Right lobe of liver (tissue), 6 donors: ENCODE results near the gene TVP23C. TPM values are rescaled to one million over a fixed set of nuclear protein-coding genes. Genes with fewer than 3 reads are reported as not detected.

Experiments used
- ATAC-seq, 4 donors: fragments of 200-7000 bp; cut with Tn5 transposase; one replicate each; pipeline ENCODE4 v1.9.1; 2020; ENCODE audit warnings: mild to moderate bottlenecking in 4 of 4, moderate library complexity in 4 of 4
- DNase-seq, 3 donors: peaks; one replicate each; pipeline ENCODE4 v3.0.0-alpha.2; 2020
- H3K27ac ChIP-seq, 3 donors: fragments of 200-600 bp; one replicate each; pipeline ENCODE4 v1.8.0; 2022
- H3K27me3 ChIP-seq, 2 donors: fragments of 200-600 bp; one replicate each; pipeline ENCODE4 v1.8.0; 2022
- H3K36me3 ChIP-seq, 4 donors: fragments of 200-600 bp; sonication (generic) in 1 of 4; one replicate each; pipeline versions ENCODE4 v1.5.1 to v1.8.0; 2017 to 2022; ENCODE audit warnings: control low read depth in 1 of 4
- H3K4me1 ChIP-seq, 4 donors: fragments of 200-600 bp; sonication (generic) in 1 of 4; one replicate each; pipeline versions ENCODE4 v1.5.1 to v1.8.0; 2017 to 2022; ENCODE audit warnings: control low read depth in 1 of 4
- H3K4me3 ChIP-seq, 3 donors: fragments of 200-600 bp; one replicate each; pipeline ENCODE4 v1.8.0; 2022
- H3K9me3 ChIP-seq, 4 donors: fragments of 200-600 bp; sonication (generic) in 1 of 4; one replicate each; pipeline versions ENCODE4 v1.5.1 to v1.8.0; 2017 to 2022; ENCODE audit warnings: control low read depth in 1 of 4
- POLR2A ChIP-seq: fragments of 450-650 bp; IDR thresholded peaks from one replicate; pipeline ENCODE4 v1.6.1; 2017; ENCODE audit warnings: antibody characterized with exemption, mild to moderate bottlenecking
- WGBS: methylation state at CpG from one replicate; pipeline ENCODE4 v1.1.6; 2018; ENCODE audit warnings: low coverage, low lambda C conversion rate; ENCODE audit not compliant: insufficient coverage; ENCODE audit errors: missing lambda C conversion rate; 5-methylcytosine and 5-hydroxymethylcytosine counted together
- intact Hi-C, 2 donors: fragments of 100-400 bp; cut with DNase I; formaldehyde crosslinking; loops; one replicate each; pipeline versions ENCODE4 v1.11.2 to v1.14.1; 2022
- total RNA-seq, 6 experiments: library from RNA; depleted of rRNA in 2 of 6; stranded (reverse); fragments of >200 nt in 2 of 6; fragmentation: NEBNext Ultra II Directional in 3 of 6; extraction: Animal tissue kit (Norgen Biotek cat#: 25700) in 3 of 6; gene quantifications; one replicate each; pipeline versions ENCODE4 v1.1.0 to v1.2.4, GENCODE V29; 2016 to 2023
- TF ChIP-seq, protein P1 (sequence below), 4 donors: fragments of 200-600 bp in 3 of 4; fragments of 450-650 bp in 1 of 4; IDR thresholded peaks; one replicate each; pipeline versions ENCODE4 v1.5.1 to v1.8.0; 2016 to 2022; ENCODE audit warnings: antibody characterized with exemption in 4 of 4, mild to moderate bottlenecking in 2 of 4
- donor health status: DM: no; HTN: yes; CAD: no.
- donor health status: DM: no; HTN: no; CAD: no.
- donor health status: DM: no; HTN: no; CAD: no.
- donor health status: DM: no; HTN: yes; CAD: no.
- donor health status: DM: no; HTN: yes; CAD: no.

Gene TVP23C
- total RNA-seq, 6 experiments from 2014 or later, result 3.5 to 6.5 (median 4.7) TPM

DNA sequence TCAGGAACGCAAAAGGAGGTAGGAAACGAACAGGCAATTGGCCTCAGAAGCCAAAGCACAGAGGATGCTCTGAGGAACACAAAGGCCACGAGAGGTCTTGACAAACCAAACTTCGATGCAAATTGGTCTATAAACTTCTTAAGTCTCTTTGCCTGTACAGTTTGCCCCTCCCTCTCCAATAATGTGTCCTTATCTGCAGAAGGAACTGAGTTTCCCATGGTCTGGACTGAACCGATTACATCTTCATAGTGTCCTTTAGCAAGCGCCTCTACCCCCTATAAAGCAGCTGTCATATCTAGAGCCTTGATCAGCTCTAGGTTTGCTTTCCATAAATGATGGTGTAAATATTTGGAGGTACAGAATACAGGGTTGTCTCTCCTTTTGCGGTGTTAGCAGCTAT is 92.7 kb downstream of the TVP23C start:
- 66% methylated on average over 7 of the region's 7 CpGs for WGBS
- no peak overlapping the region for H3K4me3 ChIP-seq
- no peak overlapping the region for H3K27ac ChIP-seq
- ATAC-seq (no peak), DNase-seq (no peak)
- no peaks in the 10 kb centered on the region for H3K9me3 ChIP-seq
- intact Hi-C loops, result no loop called here
- no peaks in the 10 kb centered on the region for H3K36me3 ChIP-seq
- H3K27me3 ChIP-seq, result no peaks in the 10 kb centered on the region
- no peaks in the 10 kb centered on the region for H3K4me1 ChIP-seq
- TF ChIP-seq POLR2A, result no peak
- TF ChIP-seq, protein P1, sequence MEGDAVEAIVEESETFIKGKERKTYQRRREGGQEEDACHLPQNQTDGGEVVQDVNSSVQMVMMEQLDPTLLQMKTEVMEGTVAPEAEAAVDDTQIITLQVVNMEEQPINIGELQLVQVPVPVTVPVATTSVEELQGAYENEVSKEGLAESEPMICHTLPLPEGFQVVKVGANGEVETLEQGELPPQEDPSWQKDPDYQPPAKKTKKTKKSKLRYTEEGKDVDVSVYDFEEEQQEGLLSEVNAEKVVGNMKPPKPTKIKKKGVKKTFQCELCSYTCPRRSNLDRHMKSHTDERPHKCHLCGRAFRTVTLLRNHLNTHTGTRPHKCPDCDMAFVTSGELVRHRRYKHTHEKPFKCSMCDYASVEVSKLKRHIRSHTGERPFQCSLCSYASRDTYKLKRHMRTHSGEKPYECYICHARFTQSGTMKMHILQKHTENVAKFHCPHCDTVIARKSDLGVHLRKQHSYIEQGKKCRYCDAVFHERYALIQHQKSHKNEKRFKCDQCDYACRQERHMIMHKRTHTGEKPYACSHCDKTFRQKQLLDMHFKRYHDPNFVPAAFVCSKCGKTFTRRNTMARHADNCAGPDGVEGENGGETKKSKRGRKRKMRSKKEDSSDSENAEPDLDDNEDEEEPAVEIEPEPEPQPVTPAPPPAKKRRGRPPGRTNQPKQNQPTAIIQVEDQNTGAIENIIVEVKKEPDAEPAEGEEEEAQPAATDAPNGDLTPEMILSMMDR (IDR thresholded peaks at IDR 0.05), result no peak

GRCh38 chr17:15469260-15469659 is 94.0 kb downstream of the TVP23C start:
- Histone ChIP-seq H3K4me1 (no peaks in the 10 kb centered on the region), H3K27ac (no peak overlapping the region), H3K9me3 (no peaks in the 10 kb centered on the region), H3K27me3 (no peaks in the 10 kb centered on the region), H3K36me3 (no peaks in the 10 kb centered on the region), H3K4me3 (no peak overlapping the region)
- TF ChIP-seq, protein P1 (IDR thresholded peaks at IDR 0.05), result no peak
- TF ChIP-seq POLR2A, result no peak
- intact Hi-C loops, result no loop called here
- 67% methylated on average over 1 of the region's 7 CpGs for WGBS
- DNase-seq (no peak), ATAC-seq (no peak)

GRCh38 chr17:15468126-15468525 is 95.2 kb downstream of the TVP23C start:
- Histone ChIP-seq H3K36me3 (no peaks in the 10 kb centered on the region), H3K27me3 (no peaks in the 10 kb centered on the region), H3K9me3 (no peaks in the 10 kb centered on the region), H3K27ac (no peak overlapping the region), H3K4me1 (no peaks in the 10 kb centered on the region), H3K4me3 (no peak overlapping the region)
- 42% methylated on average over 2 of the region's 4 CpGs for WGBS
- ATAC-seq, result no peak
- intact Hi-C loops, result no loop called here
- DNase-seq, result no peak
- no peak for TF ChIP-seq POLR2A
- TF ChIP-seq, protein P1 (IDR thresholded peaks at IDR 0.05), result no peak

- intact Hi-C loops, result no loop called here
- H3K9me3 ChIP-seq, result no peaks in the 10 kb centered on the region
- DNase-seq, result no peak
- no peak within 1 kb of the TSS for H3K4me3 ChIP-seq
- 79% methylated on average over 3 of the region's 3 CpGs for WGBS
- no peaks in the 10 kb centered on the region for H3K4me1 ChIP-seq
- no peaks in the 10 kb centered on the region for H3K36me3 ChIP-seq
- ATAC-seq, result no peak
- no peaks in the 10 kb centered on the region for H3K27me3 ChIP-seq
- no peak for TF ChIP-seq POLR2A
- TF ChIP-seq, protein P1 (IDR thresholded peaks at IDR 0.05), result no peak
- no peak within 1 kb of the TSS for H3K27ac ChIP-seq
These were observed 95.7 kb downstream of the TVP23C start, which contains the start of gene CDRT4 for GRCh38 chr17:15467592-15467991. Gene CDRT4, minus strand, starts transcription at chr17:15467621. Its CDS starts 27,383 bp downstream, at chr17:15440238.

GRCh38 chr17:15466131-15466530 is 97.2 kb downstream of the TVP23C start:
- H3K4me3 ChIP-seq, result no peak overlapping the region
- H3K9me3 ChIP-seq, result no peaks in the 10 kb centered on the region
- 93% methylated on average over 2 of the region's 6 CpGs for WGBS
- no peak overlapping the region for H3K27ac ChIP-seq
- no peaks in the 10 kb centered on the region for H3K27me3 ChIP-seq
- ATAC-seq (no peak), DNase-seq (no peak)
- H3K36me3 ChIP-seq, result no peaks in the 10 kb centered on the region
- TF ChIP-seq, protein P1 (IDR thresholded peaks at IDR 0.05), result no peak
- no peak for TF ChIP-seq POLR2A
- intact Hi-C loops, result no loop called here
- H3K4me1 ChIP-seq, result no peaks in the 10 kb centered on the region
